Amniotic stem cell (primary cell): ENCODE measurements around the gene RNASEH2A.

Experiments
- DNase-seq: peaks from one replicate; lab custom pipeline; 2025; lab: John Stamatoyannopoulos, UW

RNASEH2A gene

GRCh38 chr19:12806242-12807081, at the start of gene RNASEH2A:
RNASEH2A (plus strand) TSS chr19:12806584; CDS start chr19:12806674, 90 bp downstream.
- DNase-seq, result peak; percentile 58

- no peak for DNase-seq
Observed at GRCh38 chr19:12757544-12758274, 48.7 kb upstream of the RNASEH2A start.

- no peak for DNase-seq
Observed at GRCh38 chr19:12759686-12760085, 46.7 kb upstream of the RNASEH2A start.

GRCh38 chr19:12763100-12763499, 43.3 kb upstream of the RNASEH2A start:
- no peak for DNase-seq

- no peak for DNase-seq
Observed at GRCh38 chr19:12764698-12765097, 41.7 kb upstream of the RNASEH2A start.

- DNase-seq, result no peak
Observed at GRCh38 chr19:12766051-12766521, 40.3 kb upstream of the RNASEH2A start.

- no peak for DNase-seq
Observed at GRCh38 chr19:12767150-12767549, 39.2 kb upstream of the RNASEH2A start.

- no peak for DNase-seq
Observed at GRCh38 chr19:12767666-12768065, 38.7 kb upstream of the RNASEH2A start.

- no peak for DNase-seq
Observed at GRCh38 chr19:12769689-12770088, 36.7 kb upstream of the RNASEH2A start.

GRCh38 chr19:12770922-12771321, 35.5 kb upstream of the RNASEH2A start:
- no peak for DNase-seq

- DNase-seq, result no peak
Observed at GRCh38 chr19:12772323-12772722, 34.1 kb upstream of the RNASEH2A start.

GRCh38 chr19:12773571-12773970, 32.8 kb upstream of the RNASEH2A start:
- DNase-seq, result no peak

- DNase-seq, result no peak
Observed at GRCh38 chr19:12774588-12775555, 31.5 kb upstream of the RNASEH2A start, which contains the start of gene HOOK2. HOOK2 (minus strand) TSS chr19:12775552; CDS start chr19:12775449, 103 bp downstream.

- DNase-seq, result peak; percentile 50
Observed at GRCh38 chr19:12777217-12778016, 29.0 kb upstream of the RNASEH2A start.

GRCh38 chr19:12778017-12778904, 28.1 kb upstream of the RNASEH2A start:
- DNase-seq, result no peak

- no peak for DNase-seq
Observed at GRCh38 chr19:12778905-12779161, 27.6 kb upstream of the RNASEH2A start.

GRCh38 chr19:12779162-12779993, 27.0 kb upstream of the RNASEH2A start:
- no peak for DNase-seq

- DNase-seq, result no peak
Observed at GRCh38 chr19:12782174-12782423, 24.3 kb upstream of the RNASEH2A start.

GRCh38 chr19:12782424-12783290, 23.7 kb upstream of the RNASEH2A start:
- no peak for DNase-seq
